OCI-LY7 (cell line): ENCODE results near the gene LRRC3C. TPM values are rescaled to one million over a fixed set of nuclear protein-coding genes. Genes with fewer than 3 reads are reported as not detected.
A peak's percentile ranks its signal among the peaks of the same experiment; 100 is the strongest.

Source experiments
- BruUV-seq: library from RNA; stranded (reverse); fragments of 400-500 nt; replicated peaks from 2 replicates; lab custom pipeline; 2021; lab: Mats Ljungman, UMichigan
- CTCF ChIA-PET: fragments of 300-600 bp; sonication (Branson Sonifier 250); formaldehyde crosslinking; loops from one replicate; lab custom pipeline; 2022; ENCODE audit warnings: antibody characterized with exemption; ENCODE audit not compliant: unreplicated experiment; lab: Charles Lee
- POLR2A ChIA-PET: fragments of 300-600 bp; sonication (Branson Sonifier 250); formaldehyde crosslinking; loops from one replicate; lab custom pipeline; 2022; ENCODE audit warnings: antibody characterized with exemption; lab: Charles Lee
- DNase-seq: peaks from one replicate; pipeline ENCODE4 v3.0.0-alpha.2; 2015; ENCODE audit warnings: low spot score
- H2AFZ ChIP-seq: fragments of 200-600 bp; sonication (generic), shearing (Covaris generic); 2 replicates; pipeline ENCODE4 v1.6.1; 2014; ENCODE audit warnings: mild to moderate bottlenecking, antibody characterized with exemption, low read length, moderate library complexity
- H3K27ac ChIP-seq: fragments of 200-600 bp; sonication (generic); 2 replicates; pipeline ENCODE4 v1.5.1; 2014; ENCODE audit warnings: mixed run types, low read depth, mild to moderate bottlenecking, moderate library complexity, low read length, inconsistent platforms; ENCODE audit not compliant: poor library complexity, severe bottlenecking
- H3K36me3 ChIP-seq: fragments of 200-600 bp; sonication (generic); 2 replicates; pipeline ENCODE4 v1.6.1; 2014; ENCODE audit warnings: mild to moderate bottlenecking, antibody characterized with exemption, low read length, moderate library complexity, mixed read lengths; ENCODE audit not compliant: insufficient read depth
- H3K4me1 ChIP-seq: fragments of 200-600 bp; sonication (generic); 2 replicates; pipeline ENCODE4 v1.5.1; 2014; ENCODE audit warnings: mild to moderate bottlenecking, low read length; ENCODE audit not compliant: insufficient read depth, poor library complexity, severe bottlenecking
- H3K4me2 ChIP-seq: fragments of 200-600 bp; sonication (generic); 2 replicates; pipeline ENCODE4 v1.6.1; 2014; ENCODE audit warnings: mild to moderate bottlenecking, low read length
- H3K4me3 ChIP-seq: fragments of 200-600 bp; sonication (generic); 2 replicates; pipeline ENCODE4 v1.5.1; 2014; ENCODE audit warnings: mild to moderate bottlenecking, low read depth, low read length; ENCODE audit not compliant: poor library complexity, severe bottlenecking
- H3K79me2 ChIP-seq: fragments of 200-600 bp; sonication (generic); 2 replicates; pipeline ENCODE4 v1.6.1; 2016; ENCODE audit warnings: low read depth, mild to moderate bottlenecking, low read length, moderate library complexity, mixed read lengths; ENCODE audit not compliant: insufficient read depth
- H3K9me2 ChIP-seq: fragments of 200-600 bp; sonication (generic); 2 replicates; pipeline ENCODE4 v1.6.1; 2016; ENCODE audit warnings: mild to moderate bottlenecking, low read length, mixed read lengths; ENCODE audit not compliant: insufficient read depth
- H3K9me3 ChIP-seq: fragments of 200-600 bp; sonication (generic); 2 replicates; pipeline ENCODE4 v1.6.1; 2014; ENCODE audit warnings: mild to moderate bottlenecking, mixed run types, low read length, mixed read lengths
- H4K20me1 ChIP-seq: fragments of 200-600 bp; sonication (generic); 2 replicates; pipeline ENCODE4 v1.6.1; 2014; ENCODE audit warnings: mild to moderate bottlenecking, antibody characterized with exemption, low read length, moderate library complexity, mixed read lengths; ENCODE audit not compliant: insufficient read depth
- CTCF ChIP-seq: fragments of 200-600 bp; sonication (generic); conservative IDR thresholded peaks from 2 replicates; pipeline ENCODE4 v1.5.1; 2014; ENCODE audit warnings: mild to moderate bottlenecking, antibody characterized with exemption, low read length, moderate library complexity, mixed read lengths
- EZH2phosphoT487 ChIP-seq: fragments of 200-600 bp; sonication (generic); IDR thresholded peaks from 2 replicates; pipeline ENCODE4 v1.6.1; 2018; ENCODE audit warnings: low read depth, borderline replicate concordance, mild to moderate bottlenecking, mixed run types, antibody characterized with exemption, low read length, moderate library complexity, mixed read lengths
- intact Hi-C: fragments of 100-400 bp; cut with micrococcal nuclease; formaldehyde crosslinking; loops from one replicate; pipeline ENCODE4 v1.10.0; 2022; ENCODE audit not compliant: unreplicated experiment
- total RNA-seq, 2 experiments: library from RNA; depleted of rRNA in 1 of 2; stranded (reverse); fragments of >200 nt in 1 of 2; shearing (Covaris generic) in 1 of 2; gene quantifications; 2 replicates each; pipeline ENCODE4 v1.2.3, GENCODE V29; 2014 to 2022

Gene LRRC3C
- total RNA-seq, 2 experiments from 2014 or later = not detected

- peak overlapping the region; percentile 33 for H3K27ac ChIP-seq
- intact Hi-C loops = loop anchor here (1.0 kb wide), 1 partner anchor 40 kb away; the partner anchor contains the start of gene PSMD3
- no peaks in the 10 kb centered on the region for H4K20me1 ChIP-seq
- H3K9me2 ChIP-seq = no peaks in the 10 kb centered on the region
- peak; percentile 86 for DNase-seq
- peak overlapping the region; percentile 84 for H2AFZ ChIP-seq
- H3K9me3 ChIP-seq = no peaks in the 10 kb centered on the region
- H3K4me1 ChIP-seq = peaks cover 24% of the 10 kb centered on the region
- no peaks in the 10 kb centered on the region for H3K79me2 ChIP-seq
- H3K36me3 ChIP-seq = no peaks in the 10 kb centered on the region
- ChIA-PET CTCF (interaction anchor here (1.5 kb wide), 1 partner anchor 13 kb away, joined by 4 read pairs; no protein-coding TSS in a partner anchor), POLR2A (interaction anchor here (0.7 kb wide), 1 partner anchor 19 kb away, joined by 6 read pairs; no protein-coding TSS in a partner anchor)
- no TSS peak for BruUV-seq
- H3K4me2 ChIP-seq = peak overlapping the region; percentile 54
- H3K4me3 ChIP-seq = peak overlapping the region; percentile 8
- TF ChIP-seq EZH2phosphoT487 (no peak), CTCF (peak; percentile 85)
Observed at GRCh38 chr17:39939588-39940419, 12.3 kb downstream of the LRRC3C start.

GRCh38 chr17:39943702-39944392 lies 16.3 kb downstream of the LRRC3C start:
- BruUV-seq = no TSS peak
- no peak overlapping the region for H3K27ac ChIP-seq
- no peak for DNase-seq
- intact Hi-C loops = no loop called here
- H3K9me2 ChIP-seq = no peaks in the 10 kb centered on the region
- POLR2A ChIA-PET = interaction anchor here (1.0 kb wide), 1 partner anchor 172 kb away, joined by 3 read pairs; no protein-coding TSS in a partner anchor
- no peaks in the 10 kb centered on the region for H3K36me3 ChIP-seq
- H3K79me2 ChIP-seq = no peaks in the 10 kb centered on the region
- CTCF ChIA-PET = no interaction called here
- TF ChIP-seq EZH2phosphoT487 (no peak), CTCF (no peak)
- H3K4me3 ChIP-seq = no peak overlapping the region
- peaks cover 33% of the 10 kb centered on the region for H3K4me1 ChIP-seq
- peak overlapping the region; percentile 27; the same call in 1 of the 2 replicates for H3K4me2 ChIP-seq
- H2AFZ ChIP-seq = no peak overlapping the region
- no peaks in the 10 kb centered on the region for H3K9me3 ChIP-seq
- H4K20me1 ChIP-seq = no peaks in the 10 kb centered on the region
